GM18505 (cell line): ENCODE data around the gene SNRPB.

Source experiments
- ATAC-seq: cut with Tn5 transposase; IDR thresholded peaks from one replicate; pipeline ENCODE4 v1.9.1; 2021; ENCODE audit not compliant: unreplicated experiment
- POLR2A ChIP-seq: IDR thresholded peaks from 4 replicates; pipeline ENCODE4 v1.6.1; 2011; ENCODE audit warnings: borderline replicate concordance; ENCODE audit not compliant: insufficient read depth, insufficient read length; ENCODE audit errors: extremely low read depth

SNRPB gene

DNA sequence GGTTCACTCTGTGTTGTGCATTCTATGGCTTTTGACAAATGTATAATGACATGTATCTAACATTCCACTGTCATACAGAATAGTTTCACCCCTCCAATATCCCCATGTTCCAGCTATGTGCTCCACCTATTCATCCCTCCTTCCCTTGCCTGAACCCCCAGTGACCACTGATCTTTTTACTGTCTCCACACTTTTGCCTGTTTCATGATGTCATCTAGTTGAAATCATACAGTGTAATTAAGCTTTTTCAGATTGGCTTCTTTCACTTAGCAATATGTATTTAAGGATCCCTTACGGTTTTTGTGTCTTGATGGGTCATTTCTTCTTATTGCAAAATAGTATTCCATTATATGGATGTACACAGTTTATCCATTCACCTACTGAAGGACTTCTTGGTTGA is 50.1 kb downstream of the SNRPB start:
- TF ChIP-seq POLR2A = no peak
- ATAC-seq = no peak

DNA sequence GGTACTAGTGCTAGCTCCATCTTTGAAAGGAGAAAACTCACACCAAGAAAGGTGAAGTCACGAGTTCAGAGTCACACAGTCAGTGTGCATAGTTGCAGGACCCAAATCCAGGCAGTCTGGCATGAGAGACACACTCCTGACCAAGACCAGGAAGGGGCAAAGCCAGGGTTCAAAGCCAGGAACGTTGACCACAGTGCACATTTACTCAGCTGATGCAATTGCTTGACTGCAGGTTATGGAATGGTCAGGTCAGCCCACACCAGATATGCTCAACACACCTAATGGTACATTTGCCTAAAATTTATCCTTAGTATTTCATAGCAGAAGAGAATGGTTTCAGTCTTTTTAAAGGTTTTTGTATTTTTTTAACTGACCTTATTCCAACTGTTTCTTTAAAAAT is 52.2 kb downstream of the SNRPB start:
- no peak for ATAC-seq
- TF ChIP-seq POLR2A = no peak

DNA sequence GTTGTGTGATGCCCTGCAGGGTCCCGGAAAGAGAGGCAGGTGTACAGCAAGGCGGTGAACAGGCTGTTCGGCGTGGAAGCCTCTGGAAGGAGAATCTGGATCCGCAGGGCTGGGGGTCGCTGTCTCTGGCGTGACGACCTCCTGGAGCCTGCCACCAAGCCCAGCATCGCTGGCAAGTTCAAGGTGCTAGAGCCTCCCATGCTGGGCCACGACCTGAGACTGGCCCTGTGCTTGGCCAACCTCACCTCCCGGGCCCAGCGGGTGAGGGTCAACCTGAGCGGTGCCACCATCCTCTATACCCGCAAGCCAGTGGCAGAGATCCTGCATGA is 53.4 kb downstream of the SNRPB start:
- no peak for TF ChIP-seq POLR2A
- ATAC-seq = no peak

DNA sequence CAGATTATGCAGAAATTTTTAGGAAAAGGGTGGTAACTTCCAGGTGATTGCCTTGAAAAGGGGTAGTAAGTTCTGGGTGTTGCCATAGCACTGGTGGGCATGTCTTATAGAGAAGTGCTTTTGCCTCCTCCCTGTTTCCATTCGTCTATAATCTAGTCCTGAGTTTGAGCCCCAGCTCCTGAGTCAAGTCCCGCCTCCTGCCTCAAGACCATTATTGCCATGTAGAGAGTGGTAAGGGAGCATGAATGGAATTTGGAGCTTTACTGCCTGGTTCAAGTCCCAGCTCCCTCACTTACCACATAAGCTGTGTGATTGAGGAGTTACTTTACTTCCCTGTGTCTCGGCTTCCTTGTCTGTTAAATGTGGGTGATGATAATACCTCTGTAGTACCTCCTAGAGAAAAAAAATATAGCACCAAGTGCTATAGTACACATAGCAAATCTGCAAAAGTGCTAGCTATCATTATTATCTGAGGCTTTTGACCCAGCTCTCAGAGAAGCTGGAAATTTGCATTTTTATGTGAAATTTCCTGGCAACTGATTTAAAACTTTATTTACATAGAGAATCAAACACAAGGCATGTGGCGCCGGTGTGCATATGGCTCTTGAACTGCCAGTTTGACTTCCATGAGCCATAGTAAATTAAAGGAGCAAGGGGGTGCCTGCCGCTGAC is 53.9 kb downstream of the SNRPB start:
- TF ChIP-seq POLR2A = no peak
- ATAC-seq = no peak
